BJ (cell line): ENCODE data around the gene FAAP100. TPM values are rescaled to one million over a fixed set of nuclear protein-coding genes. Genes with fewer than 3 reads are reported as not detected.

Experiments
- CTCF ChIA-PET: fragments of 350-600 bp; formaldehyde crosslinking; extraction: SDS; loops from one replicate; lab custom pipeline; 2021; ENCODE audit warnings: antibody characterized with exemption, inconsistent platforms; lab: Yijun Ruan, JAX
- POLR2A ChIA-PET: fragments of 300-600 bp; sonication (Branson Sonifier 250); formaldehyde crosslinking; extraction: SDS; loops from one replicate; lab custom pipeline; 2021; ENCODE audit warnings: antibody characterized with exemption; lab: Charles Lee
- DNase-seq: peaks from one replicate; pipeline ENCODE4 v3.0.0-alpha.2; 2011; ENCODE audit warnings: low read depth
- H3K27me3 ChIP-seq: 2 replicates; pipeline ENCODE4 v1.6.0; 2011; ENCODE audit warnings: low read length; ENCODE audit not compliant: control insufficient read depth, insufficient read depth
- H3K36me3 ChIP-seq: 2 replicates; pipeline ENCODE4 v1.5.1; 2011; ENCODE audit warnings: low read length; ENCODE audit not compliant: control insufficient read depth, insufficient read depth
- H3K4me3 ChIP-seq: 2 replicates; pipeline ENCODE4 v1.5.1; 2011; ENCODE audit warnings: low read depth, mild to moderate bottlenecking, control low read depth, low read length
- CTCF ChIP-seq: IDR thresholded peaks from 2 replicates; pipeline ENCODE4 v1.5.1; 2011; ENCODE audit warnings: low read depth, mild to moderate bottlenecking, control low read depth, inconsistent platforms, low read length, moderate library complexity; ENCODE audit not compliant: insufficient read depth
- polyA plus RNA-seq: library from polyadenylated mRNA; depleted of rRNA; stranded (reverse); fragments of >200 nt; gene quantifications from 2 replicates; pipeline ENCODE4 v1.2.3, GENCODE V29; 2011

FAAP100 gene
- polyA plus RNA-seq, 1 experiment, result 11.2 TPM

- no peak for DNase-seq
- no peak for TF ChIP-seq CTCF
- POLR2A ChIA-PET, result no interaction called here
- H3K4me3 ChIP-seq, result no peak overlapping the region
- H3K27me3 ChIP-seq, result no peaks in the 10 kb centered on the region
- H3K36me3 ChIP-seq, result peaks cover 23% of the 10 kb centered on the region
- CTCF ChIA-PET, result interaction anchor here (1.3 kb wide), 2 partner anchors 29 to 54 kb away, joined by 3 to 4 read pairs; no protein-coding TSS in a partner anchor
Observed at GRCh38 chr17:81572563-81573168, 20.5 kb upstream of the FAAP100 start.

GRCh38 chr17:81570964-81571363 is 18.8 kb upstream of the FAAP100 start:
- Histone ChIP-seq H3K27me3 (no peaks in the 10 kb centered on the region), H3K4me3 (no peak overlapping the region), H3K36me3 (peaks cover 23% of the 10 kb centered on the region)
- no peak for TF ChIP-seq CTCF
- POLR2A ChIA-PET, result no interaction called here
- DNase-seq, result no peak
- CTCF ChIA-PET, result no interaction called here

GRCh38 chr17:81569986-81570514 is 17.9 kb upstream of the FAAP100 start:
- Histone ChIP-seq H3K4me3 (no peak overlapping the region), H3K36me3 (peaks cover 19% of the 10 kb centered on the region), H3K27me3 (no peaks in the 10 kb centered on the region)
- no peak for TF ChIP-seq CTCF
- DNase-seq, result no peak
- ChIA-PET CTCF (interaction anchor here (2.0 kb wide), 1 partner anchor 31 kb away, joined by 7 read pairs; no protein-coding TSS in a partner anchor), POLR2A (no interaction called here)

- ChIA-PET CTCF (interaction anchor here (0.6 to 2.0 kb wide), 2 partner anchors 10 to 33 kb away, joined by 3 to 7 read pairs; no protein-coding TSS in a partner anchor), POLR2A (no interaction called here)
- no peaks in the 10 kb centered on the region for H3K27me3 ChIP-seq
Observed at GRCh38 chr17:81568416-81568815, 16.3 kb upstream of the FAAP100 start.

More at GRCh38 chr17:81568416-81568815, 16.3 kb upstream of the FAAP100 start:
- TF ChIP-seq CTCF, result no peak
- peaks cover 19% of the 10 kb centered on the region for H3K36me3 ChIP-seq
- no peak overlapping the region for H3K4me3 ChIP-seq
- no peak for DNase-seq
